Calu3 (cell line): ENCODE data around the gene RAB3GAP2. TPM values are rescaled to one million over a fixed set of nuclear protein-coding genes. Genes with fewer than 3 reads are reported as not detected.

ENCODE experiments used
- BruUV-seq: library from RNA; stranded (reverse); fragments of 400-500 nt; replicated peaks from 2 replicates; lab custom pipeline; 2021; lab: Mats Ljungman, UMichigan
- CTCF ChIA-PET: fragments of 300-600 bp; sonication (Branson Sonifier 250); formaldehyde crosslinking; loops from one replicate; lab custom pipeline; 2022; ENCODE audit warnings: antibody characterized with exemption; lab: Charles Lee
- DNase-seq: peaks from one replicate; pipeline ENCODE4 v3.0.0; 2022
- H3K27ac Mint-ChIP-seq: one replicate; pipeline ENCODE4 v1.8.0; 2022; ENCODE audit warnings: mixed read lengths; ENCODE audit not compliant: unreplicated experiment
- H3K27me3 Mint-ChIP-seq: one replicate; pipeline ENCODE4 v1.8.0; 2022; ENCODE audit warnings: mixed read lengths; ENCODE audit not compliant: unreplicated experiment
- H3K36me3 Mint-ChIP-seq: one replicate; pipeline ENCODE4 v1.8.0; 2022; ENCODE audit warnings: mild to moderate bottlenecking, moderate library complexity, mixed read lengths; ENCODE audit not compliant: insufficient read depth, unreplicated experiment
- H3K4me1 Mint-ChIP-seq: one replicate; pipeline ENCODE4 v1.8.0; 2022; ENCODE audit warnings: mild to moderate bottlenecking, low read depth, mixed read lengths; ENCODE audit not compliant: unreplicated experiment
- H3K4me3 Mint-ChIP-seq: one replicate; pipeline ENCODE4 v1.8.0; 2022; ENCODE audit warnings: mild to moderate bottlenecking, low read depth, moderate library complexity, mixed read lengths; ENCODE audit not compliant: unreplicated experiment
- H3K9me3 Mint-ChIP-seq: one replicate; pipeline ENCODE4 v1.8.0; 2022; ENCODE audit warnings: low read depth, mixed read lengths; ENCODE audit not compliant: unreplicated experiment
- intact Hi-C: fragments of 100-400 bp; cut with micrococcal nuclease; formaldehyde crosslinking; loops from one replicate; pipeline ENCODE4 v1.10.0; 2022; ENCODE audit not compliant: unreplicated experiment
- total RNA-seq: library from RNA; stranded (reverse); gene quantifications from 2 replicates; pipeline ENCODE4 v1.2.3, GENCODE V29; 2022
- TF ChIP-seq, protein P1 (sequence below): fragments of 200-600 bp; IDR thresholded peaks from one replicate; pipeline ENCODE4 v1.8.0; 2022; ENCODE audit warnings: antibody characterized with exemption; ENCODE audit not compliant: unreplicated experiment

RAB3GAP2 gene
- total RNA-seq, 1 experiment from 2014 or later, result 48.0 TPM

DNA sequence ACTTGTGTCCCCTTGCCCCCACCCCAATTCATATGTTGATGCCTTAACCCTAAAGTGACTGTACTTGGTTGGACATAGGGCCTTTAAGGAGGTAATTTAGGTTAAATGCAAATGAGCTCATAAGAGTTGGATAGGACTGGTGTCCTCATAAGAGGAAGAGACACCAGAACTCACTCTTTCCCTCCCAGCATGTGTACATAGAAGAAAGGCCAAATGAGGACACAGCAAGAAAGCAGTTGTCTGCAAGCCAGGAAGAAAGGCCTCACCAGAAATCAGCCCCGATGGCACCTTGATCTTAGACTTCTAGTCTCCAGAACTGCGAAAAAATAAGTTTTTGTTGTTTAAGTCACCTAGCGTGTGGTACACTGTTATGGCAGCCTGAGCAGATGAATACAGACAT lies 45.5 kb downstream of the RAB3GAP2 start:
- TF ChIP-seq, protein P1, sequence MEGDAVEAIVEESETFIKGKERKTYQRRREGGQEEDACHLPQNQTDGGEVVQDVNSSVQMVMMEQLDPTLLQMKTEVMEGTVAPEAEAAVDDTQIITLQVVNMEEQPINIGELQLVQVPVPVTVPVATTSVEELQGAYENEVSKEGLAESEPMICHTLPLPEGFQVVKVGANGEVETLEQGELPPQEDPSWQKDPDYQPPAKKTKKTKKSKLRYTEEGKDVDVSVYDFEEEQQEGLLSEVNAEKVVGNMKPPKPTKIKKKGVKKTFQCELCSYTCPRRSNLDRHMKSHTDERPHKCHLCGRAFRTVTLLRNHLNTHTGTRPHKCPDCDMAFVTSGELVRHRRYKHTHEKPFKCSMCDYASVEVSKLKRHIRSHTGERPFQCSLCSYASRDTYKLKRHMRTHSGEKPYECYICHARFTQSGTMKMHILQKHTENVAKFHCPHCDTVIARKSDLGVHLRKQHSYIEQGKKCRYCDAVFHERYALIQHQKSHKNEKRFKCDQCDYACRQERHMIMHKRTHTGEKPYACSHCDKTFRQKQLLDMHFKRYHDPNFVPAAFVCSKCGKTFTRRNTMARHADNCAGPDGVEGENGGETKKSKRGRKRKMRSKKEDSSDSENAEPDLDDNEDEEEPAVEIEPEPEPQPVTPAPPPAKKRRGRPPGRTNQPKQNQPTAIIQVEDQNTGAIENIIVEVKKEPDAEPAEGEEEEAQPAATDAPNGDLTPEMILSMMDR, result no peak
- no peaks in the 10 kb centered on the region for H3K9me3 Mint-ChIP-seq
- intact Hi-C loops, result no loop called here
- DNase-seq, result no peak
- no peaks in the 10 kb centered on the region for H3K4me1 Mint-ChIP-seq
- no peak overlapping the region for H3K4me3 Mint-ChIP-seq
- BruUV-seq, result no TSS peak
- CTCF ChIA-PET, result interaction anchor here (0.6 kb wide), 1 partner anchor 9 kb away, joined by 3 read pairs; no protein-coding TSS in a partner anchor
- H3K27me3 Mint-ChIP-seq, result no peaks in the 10 kb centered on the region
- no peaks in the 10 kb centered on the region for H3K36me3 Mint-ChIP-seq
- no peak overlapping the region for H3K27ac Mint-ChIP-seq

DNA sequence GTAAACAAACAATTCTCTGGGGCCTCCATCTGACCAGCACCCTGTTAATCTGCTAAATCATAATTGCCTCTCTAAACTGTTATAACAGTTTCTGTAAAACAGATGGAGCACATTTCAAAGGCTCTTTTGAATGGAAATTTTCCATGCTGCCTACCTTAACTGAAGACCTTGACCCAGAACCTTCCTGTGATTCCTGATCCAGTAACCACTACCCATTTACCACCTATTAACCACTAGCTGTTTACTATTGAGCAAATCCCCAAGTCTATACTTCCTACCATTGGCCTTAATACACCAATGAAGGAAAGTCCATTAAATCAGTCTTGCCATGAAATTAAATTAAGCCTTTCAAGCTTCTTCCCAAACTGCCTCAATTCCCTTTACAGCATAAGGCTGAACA lies 46.3 kb downstream of the RAB3GAP2 start:
- intact Hi-C loops, result no loop called here
- Mint-ChIP-seq H3K4me1 (no peaks in the 10 kb centered on the region), H3K4me3 (no peak overlapping the region)

DNA sequence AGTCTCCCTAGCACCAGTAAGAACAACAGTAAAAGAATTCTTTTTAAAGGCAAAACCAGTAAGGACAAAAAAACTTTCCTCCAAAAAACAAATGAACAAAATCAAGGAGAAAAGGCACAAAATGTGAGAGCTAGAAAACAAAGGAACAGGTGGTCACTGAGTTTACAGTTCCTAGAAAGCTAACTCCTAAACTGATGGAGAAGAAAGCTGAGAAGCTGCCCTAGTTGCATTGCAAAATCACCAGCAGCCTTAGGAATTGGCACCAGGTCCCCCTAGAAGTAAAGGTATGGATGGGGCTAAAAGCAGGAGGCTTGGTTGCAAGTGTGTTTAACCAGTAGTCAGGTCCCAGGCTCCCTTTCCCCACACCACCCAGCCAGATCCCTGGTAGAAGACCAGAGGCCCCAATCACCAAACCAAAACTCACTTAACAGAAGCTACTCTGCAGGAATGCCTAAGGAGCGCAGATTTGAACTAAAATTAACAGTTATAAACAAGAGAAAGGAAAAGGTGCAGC lies 47.6 kb downstream of the RAB3GAP2 start:
- TF ChIP-seq, protein P1, result no peak
- Mint-ChIP-seq H3K9me3 (no peaks in the 10 kb centered on the region), H3K27ac (no peak overlapping the region), H3K4me1 (no peaks in the 10 kb centered on the region), H3K27me3 (no peaks in the 10 kb centered on the region), H3K36me3 (no peaks in the 10 kb centered on the region), H3K4me3 (no peak overlapping the region)
- intact Hi-C loops, result no loop called here
- CTCF ChIA-PET, result no interaction called here
- DNase-seq, result no peak
- no TSS peak for BruUV-seq

More for the DNA sequence above, 46.3 kb downstream of the RAB3GAP2 start:
- no TSS peak for BruUV-seq
- Mint-ChIP-seq H3K27me3 (no peaks in the 10 kb centered on the region), H3K27ac (no peak overlapping the region), H3K36me3 (no peaks in the 10 kb centered on the region), H3K9me3 (no peaks in the 10 kb centered on the region)
- CTCF ChIA-PET, result no interaction called here
- no peak for DNase-seq
- TF ChIP-seq, protein P1, result no peak

DNA sequence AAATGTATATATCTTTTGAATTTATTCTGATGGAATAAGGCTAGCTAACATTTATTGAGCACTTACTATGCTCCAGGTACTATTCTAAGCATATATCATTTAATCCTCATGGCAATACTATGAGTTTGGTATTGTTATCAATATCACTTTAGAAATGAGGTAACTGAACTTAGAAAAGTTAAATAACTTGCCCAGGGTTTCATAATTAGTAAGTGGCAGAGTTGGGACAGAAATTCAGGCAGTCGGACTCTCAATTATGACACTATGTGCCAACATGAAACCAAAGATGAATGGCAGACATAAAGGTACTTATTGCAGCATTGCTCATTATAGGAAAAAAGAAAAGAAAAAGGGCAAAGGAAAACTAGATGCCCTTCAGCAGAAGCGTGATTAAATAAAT lies 48.2 kb downstream of the RAB3GAP2 start:
- H3K4me3 Mint-ChIP-seq, result no peak overlapping the region
- CTCF ChIA-PET, result interaction anchor here (0.7 to 0.8 kb wide), 2 partner anchors 13 to 1037 kb away, joined by 3 to 4 read pairs; no protein-coding TSS in a partner anchor
- no peaks in the 10 kb centered on the region for H3K9me3 Mint-ChIP-seq
- no peaks in the 10 kb centered on the region for H3K27me3 Mint-ChIP-seq
- no peak for DNase-seq
- no peak overlapping the region for H3K27ac Mint-ChIP-seq
- no peaks in the 10 kb centered on the region for H3K4me1 Mint-ChIP-seq
- intact Hi-C loops, result no loop called here
- TF ChIP-seq, protein P1, result no peak
- H3K36me3 Mint-ChIP-seq, result no peaks in the 10 kb centered on the region
- no TSS peak for BruUV-seq
